GM19463 (cell line): ENCODE measurements around the gene SLC35E4.
A peak's percentile ranks its signal among the peaks of the same experiment; 100 is the strongest.
"Not testable (repeated sequence)": the region's sequence is repeated elsewhere in the genome, so short reads cannot be mapped to it uniquely, and the experiment has no call there.

Source experiments
- ATAC-seq: cut with Tn5 transposase; IDR thresholded peaks from one replicate; pipeline ENCODE4 v1.9.1; 2021; ENCODE audit warnings: mild to moderate bottlenecking, moderate library complexity; ENCODE audit not compliant: unreplicated experiment

The SLC35E4 gene

GRCh38 chr22:30635273-30636225 is at the start of gene SLC35E4:
SLC35E4 (plus strand) TSS chr22:30635781; CDS start chr22:30636451, 670 bp downstream.
- peak; percentile 60 for ATAC-seq

GRCh38 chr22:30586414-30586813 is 49.2 kb upstream of the SLC35E4 start:
- no peak for ATAC-seq

GRCh38 chr22:30591191-30591587 is 44.4 kb upstream of the SLC35E4 start:
- ATAC-seq, result no peak

GRCh38 chr22:30591588-30592359 is 43.8 kb upstream of the SLC35E4 start, which contains the start of gene PES1:
PES1 (minus strand) TSS chr22:30591910; CDS start chr22:30591833, 77 bp downstream.
- ATAC-seq, result peak; percentile 98

GRCh38 chr22:30592360-30592713 is 43.2 kb upstream of the SLC35E4 start:
- ATAC-seq, result not testable (repeated sequence)

GRCh38 chr22:30596199-30596598 is 39.4 kb upstream of the SLC35E4 start:
- no peak for ATAC-seq

- no peak for ATAC-seq
These were observed 38.7 kb upstream of the SLC35E4 start for GRCh38 chr22:30596886-30597285.

- no peak for ATAC-seq
These were observed 36.6 kb upstream of the SLC35E4 start for GRCh38 chr22:30598986-30599385.

- no peak for ATAC-seq
These were observed 34.7 kb upstream of the SLC35E4 start for GRCh38 chr22:30600921-30601320.

- ATAC-seq, result no peak
These were observed 34.1 kb upstream of the SLC35E4 start for GRCh38 chr22:30601464-30601863.

- no peak for ATAC-seq
These were observed 33.5 kb upstream of the SLC35E4 start for GRCh38 chr22:30602049-30602448.

- no peak for ATAC-seq
These were observed 31.8 kb upstream of the SLC35E4 start for GRCh38 chr22:30603801-30604200.

- no peak for ATAC-seq
These were observed 30.9 kb upstream of the SLC35E4 start for GRCh38 chr22:30604723-30605122.

- no peak for ATAC-seq
These were observed 30.0 kb upstream of the SLC35E4 start for GRCh38 chr22:30605449-30606110.

GRCh38 chr22:30606455-30607299 is 28.9 kb upstream of the SLC35E4 start, which contains the start of gene TCN2:
TCN2 (plus strand) TSS chr22:30607174; CDS start chr22:30607332, 158 bp downstream.
- ATAC-seq, result peak; percentile 45

GRCh38 chr22:30607300-30607930 is 28.2 kb upstream of the SLC35E4 start:
- no peak for ATAC-seq

GRCh38 chr22:30607939-30608338 is 27.6 kb upstream of the SLC35E4 start:
- no peak for ATAC-seq

GRCh38 chr22:30609260-30610185 is 26.1 kb upstream of the SLC35E4 start:
- peak; percentile 48 for ATAC-seq

- no peak for ATAC-seq
These were observed 25.3 kb upstream of the SLC35E4 start for GRCh38 chr22:30610299-30610698.
